ENCODE data around the gene ADGRG3.

The ADGRG3 gene

GRCh38 chr16:57680842-57681375 lies 12.8 kb downstream of the ADGRG3 start:
- Histone ChIP-seq H3K27ac (ENCODE audit: low read depth, low read length) (no peak overlapping the region), H3K27me3 (ENCODE audit: control insufficient read depth, low read length) (peaks cover 5% of the 10 kb centered on the region), H3K4me3 (ENCODE audit: low read length) (no peak overlapping the region), H3K9me3 (ENCODE audit: control insufficient read depth, insufficient read depth, low read length) (no peaks in the 10 kb centered on the region), H3K4me1 (ENCODE audit: control insufficient read depth, low read length) (no peaks in the 10 kb centered on the region), H3K4me2 (ENCODE audit: low read length) (no peak overlapping the region), H3K9me2 (replicated peaks; ENCODE audit: control insufficient read depth, low read length) (no peaks in the 10 kb centered on the region), H3F3A (ENCODE audit: control insufficient read depth, insufficient read depth) (no peaks in the 10 kb centered on the region), H3K79me2 (ENCODE audit: control insufficient read depth, low read length) (no peaks in the 10 kb centered on the region), H4K20me1 (ENCODE audit: control insufficient read depth, insufficient read depth, low read depth, low read length) (no peaks in the 10 kb centered on the region), H3K36me3 (ENCODE audit: control insufficient read depth, low read length) (no peaks in the 10 kb centered on the region)
- TF ChIP-seq CTCF (IDR thresholded peaks at IDR 0.05; ENCODE audit: low read depth, low read length, poor library complexity, severe bottlenecking): no peak
- TF ChIP-seq EZH2phosphoT487 (IDR thresholded peaks at IDR 0.05; ENCODE audit: borderline replicate concordance, low read length): no peak

- Histone ChIP-seq H3K27ac (ENCODE audit: low read depth, low read length) (no peak overlapping the region), H4K20me1 (ENCODE audit: control insufficient read depth, insufficient read depth, low read depth, low read length) (no peaks in the 10 kb centered on the region), H3K79me2 (ENCODE audit: control insufficient read depth, low read length) (no peaks in the 10 kb centered on the region)
Observed at GRCh38 chr16:57681950-57682728, 14.0 kb downstream of the ADGRG3 start.

GRCh38 chr16:57682809-57683635 lies 14.9 kb downstream of the ADGRG3 start:
- H4K20me1 ChIP-seq (ENCODE audit: control insufficient read depth, insufficient read depth, low read depth, low read length): no peaks in the 10 kb centered on the region
- H3K27ac ChIP-seq (ENCODE audit: low read depth, low read length): no peak overlapping the region
- H3F3A ChIP-seq (ENCODE audit: control insufficient read depth, insufficient read depth): no peaks in the 10 kb centered on the region
- no peak overlapping the region for H3K4me3 ChIP-seq (ENCODE audit: low read length)
- no peaks in the 10 kb centered on the region for H3K79me2 ChIP-seq (ENCODE audit: control insufficient read depth, low read length)
- TF ChIP-seq EZH2phosphoT487 (IDR thresholded peaks at IDR 0.05; ENCODE audit: borderline replicate concordance, low read length): no peak
- no peak for TF ChIP-seq CTCF (IDR thresholded peaks at IDR 0.05; ENCODE audit: low read depth, low read length, poor library complexity, severe bottlenecking)
- no peaks in the 10 kb centered on the region for H3K9me3 ChIP-seq (ENCODE audit: control insufficient read depth, insufficient read depth, low read length)
- H3K4me2 ChIP-seq (ENCODE audit: low read length): no peak overlapping the region
- H3K9me2 ChIP-seq (replicated peaks; ENCODE audit: control insufficient read depth, low read length): no peaks in the 10 kb centered on the region
- H3K4me1 ChIP-seq (ENCODE audit: control insufficient read depth, low read length): no peaks in the 10 kb centered on the region
- H3K27me3 ChIP-seq (ENCODE audit: control insufficient read depth, low read length): no peaks in the 10 kb centered on the region
- H3K36me3 ChIP-seq (ENCODE audit: control insufficient read depth, low read length): no peaks in the 10 kb centered on the region

More at GRCh38 chr16:57681950-57682728, 14.0 kb downstream of the ADGRG3 start:
- no peaks in the 10 kb centered on the region for H3K27me3 ChIP-seq (ENCODE audit: control insufficient read depth, low read length)
- H3K9me2 ChIP-seq (replicated peaks; ENCODE audit: control insufficient read depth, low read length): no peaks in the 10 kb centered on the region
- TF ChIP-seq CTCF (IDR thresholded peaks at IDR 0.05; ENCODE audit: low read depth, low read length, poor library complexity, severe bottlenecking) (no peak), EZH2phosphoT487 (IDR thresholded peaks at IDR 0.05; ENCODE audit: borderline replicate concordance, low read length) (no peak)
- H3K4me1 ChIP-seq (ENCODE audit: control insufficient read depth, low read length): no peaks in the 10 kb centered on the region
- no peak overlapping the region for H3K4me2 ChIP-seq (ENCODE audit: low read length)
- no peaks in the 10 kb centered on the region for H3K36me3 ChIP-seq (ENCODE audit: control insufficient read depth, low read length)
- no peaks in the 10 kb centered on the region for H3F3A ChIP-seq (ENCODE audit: control insufficient read depth, insufficient read depth)
- H3K9me3 ChIP-seq (ENCODE audit: control insufficient read depth, insufficient read depth, low read length): no peaks in the 10 kb centered on the region
- H3K4me3 ChIP-seq (ENCODE audit: low read length): no peak overlapping the region

All from DOHH2 (cell line).